GM23338 (cell line): ENCODE data around the gene TPP2.

Experiments used
- CTCF ChIP-seq, 2 experiments: fragments of 200-600 bp in 1 of 2; sonication (generic) in 1 of 2; conservative IDR thresholded peaks; 2 replicates each; pipeline versions ENCODE4 v1.5.1 to v1.6.1; 2016 to 2017; ENCODE audit warnings: antibody characterized with exemption in 2 of 2, low read depth in 2 of 2, mild to moderate bottlenecking in 2 of 2, moderate library complexity in 1 of 2
- EZH2 ChIP-seq: fragments of 200-600 bp; sonication (generic); IDR thresholded peaks from one replicate; pipeline ENCODE4 v1.8.0; 2017; ENCODE audit warnings: antibody characterized with exemption, mild to moderate bottlenecking, low read depth; ENCODE audit not compliant: unreplicated experiment
- EZH2phosphoT487 ChIP-seq: fragments of 200-600 bp; sonication (generic); IDR thresholded peaks from one replicate; pipeline ENCODE4 v1.8.1; 2018; ENCODE audit warnings: antibody characterized with exemption; ENCODE audit not compliant: unreplicated experiment
- JUNB ChIP-seq: IDR thresholded peaks from one replicate; pipeline ENCODE4 v1.6.1; 2016; ENCODE audit warnings: antibody characterized with exemption; ENCODE audit not compliant: unreplicated experiment
- POLR2AphosphoS5 ChIP-seq: IDR thresholded peaks from 2 replicates; pipeline ENCODE4 v1.6.1; 2016; ENCODE audit warnings: antibody characterized with exemption, low read depth
- REST ChIP-seq: IDR thresholded peaks from one replicate; pipeline ENCODE4 v1.6.1; 2018; ENCODE audit warnings: antibody characterized with exemption; ENCODE audit not compliant: unreplicated experiment
- ZNF114 ChIP-seq: fragments of 250-450 bp; sonication (Bioruptor Pico); IDR thresholded peaks from 2 replicates; pipeline ENCODE4 v1.5.0; 2020; ENCODE audit warnings: mild to moderate bottlenecking, moderate library complexity

- TF ChIP-seq CTCF (conservative IDR thresholded peaks at IDR 0.05; ENCODE audit: low read depth in 2 of 2) (no peak), POLR2AphosphoS5 (no peak), EZH2 (no peak), REST (no peak), ZNF114 (CRISPR knock-in tag) (no peak), JUNB (no peak), EZH2phosphoT487 (no peak)
Observed at GRCh38 chr13:102718746-102719145, 122.0 kb downstream of the TPP2 start.
